SK-N-SH treated with all-trans-retinoic acid at 6 μM for 48 hours (cell line): Measurements from ENCODE around the gene SOX6.

Experiments
- CREB5 ChIP-seq: fragments of 250-450 bp; sonication (Bioruptor Pico); IDR thresholded peaks from 2 replicates; pipeline ENCODE4 v1.5.1; 2020; ENCODE audit warnings: low read depth, mild to moderate bottlenecking, moderate library complexity
- PATZ1 ChIP-seq: fragments of 250-450 bp; sonication (Bioruptor Pico); IDR thresholded peaks from 2 replicates; pipeline ENCODE4 v1.8.0; 2020; ENCODE audit warnings: mild to moderate bottlenecking, moderate library complexity, borderline replicate concordance
- RARB ChIP-seq: fragments of 250-450 bp; sonication (Bioruptor Pico); IDR thresholded peaks from 2 replicates; pipeline ENCODE4 v1.8.0; 2021; ENCODE audit warnings: mild to moderate bottlenecking, moderate library complexity
- SNAI2 ChIP-seq: fragments of 250-450 bp; sonication (Bioruptor Pico); IDR thresholded peaks from 2 replicates; pipeline ENCODE4 v1.5.0; 2020; ENCODE audit warnings: mild to moderate bottlenecking, moderate library complexity

- TF ChIP-seq PATZ1: no peak
- TF ChIP-seq CREB5: no peak
- no peak for TF ChIP-seq SNAI2
- TF ChIP-seq RARB: no peak
These were observed 315.1 kb downstream of the SOX6 start for GRCh38 chr11:16041207-16041606.
